ENCODE measurements around the gene COL25A1.

COL25A1 gene

GRCh38 chr4:108795733-108796132 lies 506.7 kb downstream of the COL25A1 start:
- no peak for DNase-seq

- no peak for DNase-seq
These were observed 508.3 kb downstream of the COL25A1 start for GRCh38 chr4:108794136-108794535.

GRCh38 chr4:108793415-108793814 lies 509.0 kb downstream of the COL25A1 start:
- DNase-seq: no peak

- DNase-seq: no peak
These were observed 513.7 kb downstream of the COL25A1 start for GRCh38 chr4:108788731-108789130.

- no peak for DNase-seq
These were observed 514.7 kb downstream of the COL25A1 start for GRCh38 chr4:108787724-108788123.

- DNase-seq: no peak
These were observed 515.4 kb downstream of the COL25A1 start for GRCh38 chr4:108787106-108787505.

- no peak for DNase-seq
These were observed 516.1 kb downstream of the COL25A1 start for GRCh38 chr4:108786351-108786750.

GRCh38 chr4:108783665-108784463 lies 518.6 kb downstream of the COL25A1 start:
- DNase-seq: peak in 1 of 5 experiments; percentile 7

GRCh38 chr4:108779958-108780357 lies 522.5 kb downstream of the COL25A1 start:
- DNase-seq: no peak

- DNase-seq: no peak
These were observed 525.1 kb downstream of the COL25A1 start for GRCh38 chr4:108777388-108777787.

GRCh38 chr4:108775921-108776320 lies 526.5 kb downstream of the COL25A1 start:
- DNase-seq: no peak

GRCh38 chr4:108774809-108775530 lies 527.5 kb downstream of the COL25A1 start:
- no peak for DNase-seq

- no peak for DNase-seq
These were observed 530.1 kb downstream of the COL25A1 start for GRCh38 chr4:108772402-108772801.

- DNase-seq: no peak
These were observed 536.4 kb downstream of the COL25A1 start for GRCh38 chr4:108766058-108766457.

GRCh38 chr4:108763986-108764385 lies 538.5 kb downstream of the COL25A1 start:
- no peak for DNase-seq

- no peak for DNase-seq
These were observed 539.2 kb downstream of the COL25A1 start for GRCh38 chr4:108763226-108763593.

- DNase-seq: peak in 1 of 5 experiments; percentile 51
These were observed 539.8 kb downstream of the COL25A1 start, which contains the start of gene ETNPPL for GRCh38 chr4:108762559-108763225. Gene ETNPPL, minus strand, starts transcription at chr4:108763053. Its CDS starts 155 bp downstream, at chr4:108762898.

All from T-helper 2 cell (primary cell).